Spleen (tissue), 7 donors: ENCODE measurements around the gene MORF4L1.

Experiments used
- CTCF ChIP-seq, 11 experiments: fragments of 200-600 bp in 7 of 11; fragments of 450-650 bp in 4 of 11; sonication (generic) in 4 of 11; IDR thresholded peaks in 8 of 11; conservative IDR thresholded peaks in 3 of 11; 1 replicate in 7 of 11; 2 replicates in 4 of 11; pipeline versions ENCODE4 v1.4.0 to v1.8.0; 2016 to 2021; ENCODE audit warnings: antibody characterized with exemption in 11 of 11, inconsistent platforms in 4 of 11, mild to moderate bottlenecking in 1 of 11
- POLR2A ChIP-seq, 3 donors: fragments of 450-650 bp; IDR thresholded peaks; one replicate each; pipeline ENCODE4 v1.5.1; 2017; ENCODE audit warnings: antibody characterized with exemption in 3 of 3, mild to moderate bottlenecking in 1 of 3
- donor health status: DM: no; HTN: no; CAD: no; lungs with moderate emphysema.
- donor health status: DM: no; HTN: no; CAD: no.
- donor health status: DM: no; HTN: no; CAD: no.

DNA sequence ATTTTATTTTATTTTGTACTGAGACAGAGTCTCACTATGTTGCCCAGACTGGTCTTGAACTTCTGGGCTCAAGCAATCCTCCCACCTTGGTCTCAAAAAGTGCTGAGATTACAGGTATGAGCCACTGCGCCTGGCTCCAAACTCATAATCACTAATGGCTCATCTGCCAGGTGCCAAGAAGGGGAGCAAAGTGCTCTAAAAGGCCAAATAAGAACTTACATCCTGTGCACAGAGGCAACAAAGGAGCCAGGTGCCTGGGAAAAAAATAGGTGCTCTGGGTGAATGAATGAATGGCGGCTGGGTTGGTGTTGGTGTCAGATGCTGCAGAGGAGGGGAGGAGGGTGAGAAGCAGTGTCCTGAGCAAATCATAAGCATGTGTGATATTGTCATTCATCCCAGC is 35.6 kb upstream of the MORF4L1 start:
- TF ChIP-seq CTCF (IDR thresholded peaks at IDR 0.05 in 8 of 11, conservative IDR thresholded peaks at IDR 0.05 in 3 of 11) (no peak), POLR2A (IDR thresholded peaks at IDR 0.05) (no peak)
